Keratinocyte (primary cell): ENCODE data around the gene TMEM256. TPM values are rescaled to one million over a fixed set of nuclear protein-coding genes. Genes with fewer than 3 reads are reported as not detected.

ENCODE experiments used
- DNase-seq: peaks from one replicate; pipeline ENCODE4 v3.0.0-alpha.2; 2011; ENCODE audit warnings: low read depth, missing footprints, low spot score
- FAIRE-seq: peaks from 2 replicates; lab custom pipeline; 2011; peaks lifted over from hg19 to GRCh38; lab: Jason Lieb, UNC
- H2AFZ ChIP-seq: 2 replicates; pipeline ENCODE4 v1.6.0; 2012; ENCODE audit warnings: low read length, control low read depth, inconsistent platforms; ENCODE audit not compliant: control insufficient read depth
- H3K27ac ChIP-seq: 2 replicates; pipeline ENCODE4 v1.5.1; 2011; ENCODE audit warnings: low read length; ENCODE audit not compliant: control insufficient read depth, insufficient read depth
- H3K27me3 ChIP-seq: 3 replicates; pipeline ENCODE4 v1.6.0; 2011; ENCODE audit warnings: low read length; ENCODE audit not compliant: control insufficient read depth, insufficient read depth; ENCODE audit errors: extremely low read depth
- H3K36me3 ChIP-seq, 2 experiments: 2 replicates in 1 of 2; 3 replicates in 1 of 2; pipeline ENCODE4 v1.5.1; 2011; ENCODE audit warnings: low read length in 2 of 2, mild to moderate bottlenecking in 1 of 2; ENCODE audit not compliant: control insufficient read depth in 2 of 2, insufficient read depth in 2 of 2; ENCODE audit errors: extremely low read depth in 1 of 2
- H3K4me1 ChIP-seq: 3 replicates; pipeline ENCODE4 v1.5.1; 2011; ENCODE audit warnings: low read length; ENCODE audit not compliant: control insufficient read depth, insufficient read depth; ENCODE audit errors: extremely low read depth
- H3K4me2 ChIP-seq: 3 replicates; pipeline ENCODE4 v1.6.0; 2011; ENCODE audit warnings: low read depth, low read length; ENCODE audit not compliant: control insufficient read depth, insufficient read depth; ENCODE audit errors: extremely low read depth
- H3K4me3 ChIP-seq, 3 experiments: fragments of 200-600 bp in 1 of 3; sonication (generic) in 1 of 3; 2 replicates in 2 of 3; 3 replicates in 1 of 3; pipeline ENCODE4 v1.5.1; 2011 to 2016; ENCODE audit warnings: low read length in 3 of 3, mild to moderate bottlenecking in 3 of 3, control low read depth in 2 of 3, inconsistent platforms in 1 of 3, low read depth in 1 of 3, mixed read lengths in 1 of 3, mixed run types in 1 of 3, moderate library complexity in 1 of 3; ENCODE audit not compliant: control insufficient read depth in 2 of 3, insufficient read depth in 2 of 3; ENCODE audit errors: extremely low read depth in 1 of 3
- H3K79me2 ChIP-seq: 2 replicates; pipeline ENCODE4 v1.6.0; 2012; ENCODE audit warnings: low read length; ENCODE audit not compliant: control insufficient read depth, insufficient read depth
- H3K9ac ChIP-seq: 3 replicates; pipeline ENCODE4 v1.6.0; 2011; ENCODE audit warnings: low read length; ENCODE audit not compliant: control insufficient read depth, insufficient read depth; ENCODE audit errors: extremely low read depth
- H3K9me1 ChIP-seq: 3 replicates; pipeline ENCODE4 v1.6.0; 2011; ENCODE audit warnings: low read length; ENCODE audit not compliant: control insufficient read depth, insufficient read depth; ENCODE audit errors: extremely low read depth
- H3K9me3 ChIP-seq: 2 replicates; pipeline ENCODE4 v1.5.1; 2012; ENCODE audit warnings: low read depth, low read length; ENCODE audit not compliant: control insufficient read depth
- H4K20me1 ChIP-seq: 3 replicates; pipeline ENCODE4 v1.6.0; 2011; ENCODE audit warnings: low read length; ENCODE audit not compliant: control insufficient read depth, insufficient read depth; ENCODE audit errors: extremely low read depth
- CTCF ChIP-seq, 3 experiments: IDR thresholded peaks in 1 of 3; conservative IDR thresholded peaks in 1 of 3; optimal IDR thresholded peaks in 1 of 3; 2 replicates in 2 of 3; 3 replicates in 1 of 3; pipeline versions ENCODE3 to v1.5.1; 2011; ENCODE audit warnings: low read length in 3 of 3, mild to moderate bottlenecking in 3 of 3, moderate library complexity in 2 of 3, control low read depth in 1 of 3, inconsistent platforms in 1 of 3; ENCODE audit not compliant: insufficient read depth in 2 of 3; ENCODE audit errors: extremely low read depth in 1 of 3
- EZH2 ChIP-seq: IDR thresholded peaks from one replicate; pipeline ENCODE4 v1.6.1; 2012; ENCODE audit warnings: inconsistent platforms, mild to moderate bottlenecking, low read length, moderate library complexity
- dilution Hi-C: fragments of 300-500 bp; cut with MboI; formaldehyde crosslinking; loops from one replicate; pipeline ENCODE4 v1.7.0; 2020; ENCODE audit warnings: low sequenced_read_pairs; ENCODE audit not compliant: extremely low pct_ligation_motif_present
- polyA plus RNA-seq, 5 experiments: library from polyadenylated mRNA; depleted of rRNA in 3 of 5; stranded (reverse) in 3 of 5; stranded (forward) in 1 of 5; unstranded in 1 of 5; fragments of >200 nt; gene quantifications; 1 replicate in 1 of 5; 2 replicates in 3 of 5; 3 replicates in 1 of 5; pipeline versions ENCODE4 v1.2.1 to v1.2.3, GENCODE V29; 2011 to 2012; ENCODE audit warnings: missing spikeins in 2 of 5, low read depth in 1 of 5, low replicate concordance in 1 of 5

TMEM256 gene
- polyA plus RNA-seq, 1 donor (not counting 4 experiments of a cell fraction or from before 2014, with no cell fraction given), result 68.1 TPM

DNA sequence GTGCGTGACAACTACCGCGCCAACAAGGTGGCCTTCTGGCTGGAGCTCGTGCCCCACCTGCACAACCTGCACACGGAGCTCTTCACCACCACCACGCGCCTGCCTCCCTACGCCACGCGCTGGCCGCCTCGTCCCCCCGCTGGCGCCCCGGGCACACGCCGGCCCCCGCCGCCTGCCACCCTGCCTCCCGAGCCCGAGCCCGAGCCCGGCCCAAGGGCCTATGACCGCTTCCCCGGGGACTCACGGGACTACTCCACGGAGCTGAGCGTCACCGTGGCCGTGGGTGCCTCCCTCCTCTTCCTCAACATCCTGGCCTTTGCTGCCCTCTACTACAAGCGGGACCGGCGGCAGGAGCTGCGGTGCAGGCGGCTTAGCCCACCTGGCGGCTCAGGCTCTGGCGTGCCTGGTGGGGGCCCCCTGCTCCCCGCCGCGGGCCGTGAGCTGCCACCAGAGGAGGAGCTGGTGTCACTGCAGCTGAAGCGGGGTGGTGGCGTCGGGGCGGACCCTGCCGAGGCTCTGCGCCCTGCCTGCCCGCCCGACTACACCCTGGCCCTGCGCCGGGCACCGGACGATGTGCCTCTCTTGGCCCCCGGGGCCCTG, 13.3 kb upstream of the TMEM256 start:
- no peak for FAIRE-seq
- H3K36me3 ChIP-seq, result peaks cover 0 to 4% of the 10 kb centered on the region in 2 experiments
- H3K27ac ChIP-seq, result no peak overlapping the region
- TF ChIP-seq CTCF (optimal IDR thresholded peaks at IDR 0.05 in 1 of 3, IDR thresholded peaks at IDR 0.05 in 1 of 3, conservative IDR thresholded peaks at IDR 0.05 in 1 of 3; ENCODE audit: extremely low read depth in 1 of 3, insufficient read depth in 2 of 3, low read length in 3 of 3) (no peak), EZH2 (no peak)
- DNase-seq, result no peak
- no peaks in the 10 kb centered on the region for H3K9me3 ChIP-seq
- H3K9me1 ChIP-seq, result no peaks in the 10 kb centered on the region
- H3K4me2 ChIP-seq, result no peak overlapping the region
- dilution Hi-C loops, result no loop called here
- no peak overlapping the region for H3K4me3 ChIP-seq
- no peak overlapping the region for H3K9ac ChIP-seq
- no peaks in the 10 kb centered on the region for H3K79me2 ChIP-seq
- peaks cover 8% of the 10 kb centered on the region for H3K4me1 ChIP-seq
- H2AFZ ChIP-seq, result no peak overlapping the region
- no peaks in the 10 kb centered on the region for H4K20me1 ChIP-seq
- no peaks in the 10 kb centered on the region for H3K27me3 ChIP-seq

DNA sequence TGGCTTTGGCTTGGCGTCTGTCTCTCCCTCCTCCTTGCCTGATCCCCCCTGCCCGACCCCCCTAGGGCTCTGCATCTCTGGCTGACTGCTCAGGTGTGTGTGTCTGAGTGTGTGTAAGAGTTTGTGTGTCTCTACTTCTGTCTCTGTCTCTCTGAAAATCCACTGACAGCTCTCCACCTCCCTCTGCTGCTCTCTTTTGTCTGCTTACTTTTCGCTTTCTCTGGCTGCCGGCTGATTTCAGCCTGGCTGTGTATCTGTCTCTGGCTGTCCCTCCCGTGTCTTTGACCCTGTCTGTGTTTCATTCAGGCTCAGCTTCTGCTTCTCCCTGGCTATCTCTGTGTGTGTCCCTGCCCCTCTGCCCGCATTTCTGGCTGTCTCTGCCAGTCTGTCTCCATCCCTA, 12.4 kb upstream of the TMEM256 start:
- no peaks in the 10 kb centered on the region for H3K9me3 ChIP-seq
- no peak overlapping the region for H3K4me3 ChIP-seq
- H3K4me1 ChIP-seq, result peaks cover 8% of the 10 kb centered on the region
- H3K36me3 ChIP-seq, result peaks cover 0 to 4% of the 10 kb centered on the region in 2 experiments
- no peak overlapping the region for H3K27ac ChIP-seq
- dilution Hi-C loops, result no loop called here
- H4K20me1 ChIP-seq, result no peaks in the 10 kb centered on the region
- TF ChIP-seq EZH2 (no peak), CTCF (optimal IDR thresholded peaks at IDR 0.05 in 1 of 3, IDR thresholded peaks at IDR 0.05 in 1 of 3, conservative IDR thresholded peaks at IDR 0.05 in 1 of 3; ENCODE audit: extremely low read depth in 1 of 3, insufficient read depth in 2 of 3, low read length in 3 of 3) (peak in 2 of 3 experiments; percentile 15 to 22)
- H2AFZ ChIP-seq, result no peak overlapping the region
- H3K4me2 ChIP-seq, result no peak overlapping the region
- FAIRE-seq, result no peak
- no peak overlapping the region for H3K9ac ChIP-seq
- no peaks in the 10 kb centered on the region for H3K27me3 ChIP-seq
- H3K9me1 ChIP-seq, result no peaks in the 10 kb centered on the region
- no peaks in the 10 kb centered on the region for H3K79me2 ChIP-seq
- DNase-seq, result no peak
